ENCODE results near the gene TMEM117. TPM values are rescaled to one million over a fixed set of nuclear protein-coding genes. Genes with fewer than 3 reads are reported as not detected.

The TMEM117 gene
- total RNA-seq, 2 experiments from 2014 or later: 0.95 to 7.1 TPM

DNA sequence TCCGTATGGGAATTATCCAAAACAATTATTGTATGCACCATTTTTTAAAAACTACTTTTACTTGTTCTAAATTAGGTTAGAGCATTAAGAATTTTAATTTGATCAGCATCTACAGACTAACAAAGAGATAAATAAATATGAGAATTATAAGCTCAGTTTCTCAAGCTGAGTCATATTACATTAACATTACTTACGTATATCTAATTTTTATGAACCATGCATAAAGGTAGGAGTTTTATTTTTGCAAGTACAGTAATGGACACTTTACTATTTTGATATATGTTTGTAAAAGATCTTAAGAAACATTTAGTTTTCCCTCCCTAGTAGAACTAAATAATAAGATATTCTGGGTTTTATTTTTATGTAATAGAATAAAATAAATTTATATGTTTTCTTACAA, 410.1 kb downstream of the TMEM117 start:
- Histone ChIP-seq H3K79me2 (ENCODE audit: insufficient read depth, low read depth, low read length) (no peaks in the 10 kb centered on the region), H2AFZ (ENCODE audit: low read length) (no peak overlapping the region), H3K9me2 (ENCODE audit: insufficient read depth, low read length) (no peaks in the 10 kb centered on the region), H3K4me1 (ENCODE audit: insufficient read depth, low read length, poor library complexity, severe bottlenecking) (no peaks in the 10 kb centered on the region), H3K27ac (ENCODE audit: low read depth, low read length, poor library complexity, severe bottlenecking) (no peak overlapping the region), H3K36me3 (ENCODE audit: insufficient read depth, low read length) (no peaks in the 10 kb centered on the region), H3K4me3 (ENCODE audit: low read depth, low read length, poor library complexity, severe bottlenecking) (no peak overlapping the region), H3K4me2 (ENCODE audit: low read length) (no peak overlapping the region), H4K20me1 (ENCODE audit: insufficient read depth, low read length) (no peaks in the 10 kb centered on the region), H3K9me3 (ENCODE audit: low read length) (no peaks in the 10 kb centered on the region)
- intact Hi-C loops (cut with micrococcal nuclease; ENCODE audit: unreplicated experiment): no loop called here
- TF ChIP-seq EZH2phosphoT487 (IDR thresholded peaks at IDR 0.05; ENCODE audit: borderline replicate concordance, low read depth, low read length): no peak
- TF ChIP-seq, protein P1, sequence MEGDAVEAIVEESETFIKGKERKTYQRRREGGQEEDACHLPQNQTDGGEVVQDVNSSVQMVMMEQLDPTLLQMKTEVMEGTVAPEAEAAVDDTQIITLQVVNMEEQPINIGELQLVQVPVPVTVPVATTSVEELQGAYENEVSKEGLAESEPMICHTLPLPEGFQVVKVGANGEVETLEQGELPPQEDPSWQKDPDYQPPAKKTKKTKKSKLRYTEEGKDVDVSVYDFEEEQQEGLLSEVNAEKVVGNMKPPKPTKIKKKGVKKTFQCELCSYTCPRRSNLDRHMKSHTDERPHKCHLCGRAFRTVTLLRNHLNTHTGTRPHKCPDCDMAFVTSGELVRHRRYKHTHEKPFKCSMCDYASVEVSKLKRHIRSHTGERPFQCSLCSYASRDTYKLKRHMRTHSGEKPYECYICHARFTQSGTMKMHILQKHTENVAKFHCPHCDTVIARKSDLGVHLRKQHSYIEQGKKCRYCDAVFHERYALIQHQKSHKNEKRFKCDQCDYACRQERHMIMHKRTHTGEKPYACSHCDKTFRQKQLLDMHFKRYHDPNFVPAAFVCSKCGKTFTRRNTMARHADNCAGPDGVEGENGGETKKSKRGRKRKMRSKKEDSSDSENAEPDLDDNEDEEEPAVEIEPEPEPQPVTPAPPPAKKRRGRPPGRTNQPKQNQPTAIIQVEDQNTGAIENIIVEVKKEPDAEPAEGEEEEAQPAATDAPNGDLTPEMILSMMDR (conservative IDR thresholded peaks at IDR 0.05; ENCODE audit: low read length): no peak
- no TSS peak for BruUV-seq (replicated peaks)
- CTCF ChIA-PET (ENCODE audit: unreplicated experiment): no interaction called here
- DNase-seq (ENCODE audit: low spot score): no peak
- POLR2A ChIA-PET: interaction anchor here (0.7 kb wide), 1 partner anchor 1706 kb away, joined by 3 read pairs; no protein-coding TSS in a partner anchor

DNA sequence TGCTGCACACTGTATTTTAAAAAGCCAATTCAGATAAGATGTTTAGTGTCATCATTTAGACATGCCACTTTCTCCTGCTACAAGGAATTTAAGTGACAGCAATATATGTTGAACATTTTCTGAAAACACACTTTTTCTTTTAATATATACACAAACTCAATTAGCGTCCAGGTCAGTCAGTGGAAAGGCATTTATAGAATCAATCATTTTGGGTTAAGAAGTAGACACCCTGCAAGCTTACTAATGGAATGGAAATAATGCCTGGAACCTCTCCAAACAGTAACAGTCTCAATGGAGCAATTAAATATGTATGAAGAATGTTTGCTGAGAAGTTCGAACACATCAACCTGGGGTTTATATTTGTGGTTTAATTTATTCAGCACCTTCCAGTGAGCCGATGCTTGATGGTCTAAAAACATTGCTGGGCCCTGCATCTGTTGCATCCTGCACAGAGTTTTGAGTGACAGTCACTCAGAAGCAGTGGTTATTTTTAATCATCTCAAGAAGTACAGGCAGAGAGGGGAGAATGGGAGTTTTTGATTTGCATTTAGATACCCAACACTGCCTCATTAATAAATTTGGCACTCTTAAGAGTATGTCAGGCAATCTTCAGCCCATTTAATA, 410.7 kb downstream of the TMEM117 start:
- ChIA-PET POLR2A (no interaction called here), CTCF (ENCODE audit: unreplicated experiment) (no interaction called here)
- H3K4me3 ChIP-seq (ENCODE audit: low read depth, low read length, poor library complexity, severe bottlenecking): no peak overlapping the region
- H3K27ac ChIP-seq (ENCODE audit: low read depth, low read length, poor library complexity, severe bottlenecking): no peak overlapping the region
- no peaks in the 10 kb centered on the region for H3K4me1 ChIP-seq (ENCODE audit: insufficient read depth, low read length, poor library complexity, severe bottlenecking)
- TF ChIP-seq EZH2phosphoT487 (IDR thresholded peaks at IDR 0.05; ENCODE audit: borderline replicate concordance, low read depth, low read length): no peak
- TF ChIP-seq, protein P1 (conservative IDR thresholded peaks at IDR 0.05; ENCODE audit: low read length): no peak
- H3K4me2 ChIP-seq (ENCODE audit: low read length): no peak overlapping the region
- H3K36me3 ChIP-seq (ENCODE audit: insufficient read depth, low read length): no peaks in the 10 kb centered on the region
- no peak overlapping the region for H2AFZ ChIP-seq (ENCODE audit: low read length)
- intact Hi-C loops (cut with micrococcal nuclease; ENCODE audit: unreplicated experiment): no loop called here
- no peaks in the 10 kb centered on the region for H3K9me3 ChIP-seq (ENCODE audit: low read length)
- H4K20me1 ChIP-seq (ENCODE audit: insufficient read depth, low read length): no peaks in the 10 kb centered on the region
- no peaks in the 10 kb centered on the region for H3K9me2 ChIP-seq (ENCODE audit: insufficient read depth, low read length)
- H3K79me2 ChIP-seq (ENCODE audit: insufficient read depth, low read depth, low read length): no peaks in the 10 kb centered on the region
- DNase-seq (ENCODE audit: low spot score): no peak
- BruUV-seq (replicated peaks): no TSS peak

DNA sequence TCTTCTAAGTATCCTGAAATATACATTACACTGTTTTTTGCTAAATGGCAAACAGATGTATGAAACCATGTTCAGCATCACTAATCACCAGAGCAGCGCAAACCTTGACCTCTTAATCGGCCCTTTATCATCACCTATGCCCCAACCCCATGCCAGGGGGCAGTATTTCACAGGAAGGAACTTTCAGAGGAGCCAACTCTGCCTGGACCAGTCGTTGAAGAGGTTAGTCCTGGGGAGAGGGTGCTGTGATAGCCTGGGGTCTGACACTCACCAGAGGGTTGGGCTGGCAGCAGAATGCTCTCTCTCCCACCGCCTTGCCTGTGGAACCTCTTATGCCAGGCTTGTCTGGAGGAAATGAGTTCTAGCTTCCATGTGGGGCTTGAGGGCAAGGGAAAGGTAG, 411.7 kb downstream of the TMEM117 start:
- Histone ChIP-seq H3K9me2 (ENCODE audit: insufficient read depth, low read length) (no peaks in the 10 kb centered on the region), H3K4me2 (ENCODE audit: low read length) (no peak overlapping the region), H3K4me1 (ENCODE audit: insufficient read depth, low read length, poor library complexity, severe bottlenecking) (no peaks in the 10 kb centered on the region), H3K9me3 (ENCODE audit: low read length) (no peaks in the 10 kb centered on the region), H4K20me1 (ENCODE audit: insufficient read depth, low read length) (no peaks in the 10 kb centered on the region), H2AFZ (ENCODE audit: low read length) (no peak overlapping the region), H3K36me3 (ENCODE audit: insufficient read depth, low read length) (no peaks in the 10 kb centered on the region), H3K79me2 (ENCODE audit: insufficient read depth, low read depth, low read length) (no peaks in the 10 kb centered on the region), H3K4me3 (ENCODE audit: low read depth, low read length, poor library complexity, severe bottlenecking) (no peak overlapping the region), H3K27ac (ENCODE audit: low read depth, low read length, poor library complexity, severe bottlenecking) (no peak overlapping the region)
- no TSS peak for BruUV-seq (replicated peaks)
- no peak for DNase-seq (ENCODE audit: low spot score)
- CTCF ChIA-PET (ENCODE audit: unreplicated experiment): no interaction called here
- TF ChIP-seq, protein P1 (conservative IDR thresholded peaks at IDR 0.05; ENCODE audit: low read length): peak; percentile 56
- no peak for TF ChIP-seq EZH2phosphoT487 (IDR thresholded peaks at IDR 0.05; ENCODE audit: borderline replicate concordance, low read depth, low read length)
- POLR2A ChIA-PET: no interaction called here
- intact Hi-C loops (cut with micrococcal nuclease; ENCODE audit: unreplicated experiment): no loop called here

All from OCI-LY7 (cell line).